Panc1 (cell line): Measurements from ENCODE around the gene INAVA.

Source experiments
- POLR2AphosphoS5 ChIP-seq: IDR thresholded peaks from 2 replicates; pipeline ENCODE4 v1.6.1; 2012; ENCODE audit warnings: mild to moderate bottlenecking, low read depth, low read length, moderate library complexity
- TF ChIP-seq, protein P1 (sequence below): fragments of 450-650 bp; IDR thresholded peaks from 2 replicates; pipeline ENCODE4 v1.5.1; 2017; ENCODE audit warnings: mild to moderate bottlenecking
- TF ChIP-seq, protein P2 (sequence below), 2 experiments: IDR thresholded peaks; 2 replicates each; pipeline ENCODE4 v1.6.1; 2011 to 2012; ENCODE audit warnings: low read depth in 2 of 2, control low read depth in 1 of 2, low read length in 1 of 2, mild to moderate bottlenecking in 1 of 2, moderate library complexity in 1 of 2; ENCODE audit not compliant: insufficient read depth in 1 of 2

DNA sequence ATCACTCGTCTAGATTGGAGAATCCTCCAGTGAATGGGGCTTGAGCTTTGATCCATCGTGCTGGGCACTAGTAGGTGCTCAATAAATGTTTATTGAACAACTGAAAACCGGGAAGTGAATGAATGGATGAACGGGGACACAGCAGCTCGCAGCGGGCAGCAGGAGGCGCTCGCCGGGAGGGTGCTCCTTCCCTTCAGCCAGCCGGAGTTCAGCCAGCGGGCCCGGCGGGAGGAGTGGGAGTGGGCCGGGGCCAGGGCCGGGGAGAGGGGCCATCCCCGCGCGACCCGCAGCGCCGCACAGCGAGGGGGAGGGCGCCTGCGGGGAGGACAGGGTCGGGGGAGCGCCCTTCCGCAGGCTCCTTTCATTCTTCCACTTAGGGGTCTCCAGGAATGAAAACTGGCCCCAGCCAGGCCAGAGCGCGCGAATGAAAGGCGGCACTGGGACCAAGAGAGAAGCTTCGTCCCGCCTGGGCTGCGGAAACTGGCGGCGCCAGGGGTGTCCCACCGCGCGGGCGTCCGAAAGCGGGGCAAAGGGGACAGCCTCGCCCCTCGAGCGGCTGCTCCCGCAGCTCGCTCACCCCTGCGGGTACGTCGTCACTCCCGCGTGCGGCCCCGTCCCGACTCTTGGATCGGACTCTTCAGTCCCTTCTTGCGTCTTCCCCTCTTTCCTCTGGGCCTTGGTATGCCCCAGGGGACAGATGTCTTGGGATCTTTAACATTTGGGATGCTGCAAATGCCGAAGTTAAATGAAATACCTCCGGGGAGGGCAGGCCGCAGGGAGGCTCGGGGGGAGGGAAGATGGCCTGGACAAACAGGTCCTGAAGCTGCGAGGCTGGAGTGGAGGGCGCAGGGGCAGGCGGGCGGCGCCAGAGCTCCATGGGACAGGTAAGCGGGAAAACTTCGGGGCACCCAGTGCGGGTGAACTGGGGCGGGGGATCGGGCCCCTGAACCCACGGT lies 3.6 kb upstream of the INAVA start:
- TF ChIP-seq, protein P1, sequence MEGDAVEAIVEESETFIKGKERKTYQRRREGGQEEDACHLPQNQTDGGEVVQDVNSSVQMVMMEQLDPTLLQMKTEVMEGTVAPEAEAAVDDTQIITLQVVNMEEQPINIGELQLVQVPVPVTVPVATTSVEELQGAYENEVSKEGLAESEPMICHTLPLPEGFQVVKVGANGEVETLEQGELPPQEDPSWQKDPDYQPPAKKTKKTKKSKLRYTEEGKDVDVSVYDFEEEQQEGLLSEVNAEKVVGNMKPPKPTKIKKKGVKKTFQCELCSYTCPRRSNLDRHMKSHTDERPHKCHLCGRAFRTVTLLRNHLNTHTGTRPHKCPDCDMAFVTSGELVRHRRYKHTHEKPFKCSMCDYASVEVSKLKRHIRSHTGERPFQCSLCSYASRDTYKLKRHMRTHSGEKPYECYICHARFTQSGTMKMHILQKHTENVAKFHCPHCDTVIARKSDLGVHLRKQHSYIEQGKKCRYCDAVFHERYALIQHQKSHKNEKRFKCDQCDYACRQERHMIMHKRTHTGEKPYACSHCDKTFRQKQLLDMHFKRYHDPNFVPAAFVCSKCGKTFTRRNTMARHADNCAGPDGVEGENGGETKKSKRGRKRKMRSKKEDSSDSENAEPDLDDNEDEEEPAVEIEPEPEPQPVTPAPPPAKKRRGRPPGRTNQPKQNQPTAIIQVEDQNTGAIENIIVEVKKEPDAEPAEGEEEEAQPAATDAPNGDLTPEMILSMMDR, result peak; percentile 76; the same call in 1 of the 2 replicates
- TF ChIP-seq POLR2AphosphoS5, result no peak
- TF ChIP-seq, protein P2, sequence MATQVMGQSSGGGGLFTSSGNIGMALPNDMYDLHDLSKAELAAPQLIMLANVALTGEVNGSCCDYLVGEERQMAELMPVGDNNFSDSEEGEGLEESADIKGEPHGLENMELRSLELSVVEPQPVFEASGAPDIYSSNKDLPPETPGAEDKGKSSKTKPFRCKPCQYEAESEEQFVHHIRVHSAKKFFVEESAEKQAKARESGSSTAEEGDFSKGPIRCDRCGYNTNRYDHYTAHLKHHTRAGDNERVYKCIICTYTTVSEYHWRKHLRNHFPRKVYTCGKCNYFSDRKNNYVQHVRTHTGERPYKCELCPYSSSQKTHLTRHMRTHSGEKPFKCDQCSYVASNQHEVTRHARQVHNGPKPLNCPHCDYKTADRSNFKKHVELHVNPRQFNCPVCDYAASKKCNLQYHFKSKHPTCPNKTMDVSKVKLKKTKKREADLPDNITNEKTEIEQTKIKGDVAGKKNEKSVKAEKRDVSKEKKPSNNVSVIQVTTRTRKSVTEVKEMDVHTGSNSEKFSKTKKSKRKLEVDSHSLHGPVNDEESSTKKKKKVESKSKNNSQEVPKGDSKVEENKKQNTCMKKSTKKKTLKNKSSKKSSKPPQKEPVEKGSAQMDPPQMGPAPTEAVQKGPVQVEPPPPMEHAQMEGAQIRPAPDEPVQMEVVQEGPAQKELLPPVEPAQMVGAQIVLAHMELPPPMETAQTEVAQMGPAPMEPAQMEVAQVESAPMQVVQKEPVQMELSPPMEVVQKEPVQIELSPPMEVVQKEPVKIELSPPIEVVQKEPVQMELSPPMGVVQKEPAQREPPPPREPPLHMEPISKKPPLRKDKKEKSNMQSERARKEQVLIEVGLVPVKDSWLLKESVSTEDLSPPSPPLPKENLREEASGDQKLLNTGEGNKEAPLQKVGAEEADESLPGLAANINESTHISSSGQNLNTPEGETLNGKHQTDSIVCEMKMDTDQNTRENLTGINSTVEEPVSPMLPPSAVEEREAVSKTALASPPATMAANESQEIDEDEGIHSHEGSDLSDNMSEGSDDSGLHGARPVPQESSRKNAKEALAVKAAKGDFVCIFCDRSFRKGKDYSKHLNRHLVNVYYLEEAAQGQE (IDR thresholded peaks at IDR 0.05; ENCODE audit: insufficient read depth in 1 of 2, low read depth in 2 of 2, low read length in 1 of 2), result no peak
